HL-60 (cell line): ENCODE data around the gene WDFY2.
A peak's percentile ranks its signal among the peaks of the same experiment; 100 is the strongest.

Experiments
- DNase-seq, 2 experiments: peaks; one replicate each; pipeline ENCODE4 v3.0.0-alpha.2; 2010 to 2020; ENCODE audit warnings: low read depth in 1 of 2, low spot score in 1 of 2
- H3K27ac ChIP-seq: fragments of 250-450 bp; sonication (Bioruptor Pico); replicated peaks from 2 replicates; pipeline ENCODE4 v1.5.1; 2020; ENCODE audit warnings: mild to moderate bottlenecking, moderate library complexity
- H3K27me3 ChIP-seq: fragments of 250-450 bp; sonication (Bioruptor Pico); 2 replicates; pipeline ENCODE4 v1.5.1; 2021; ENCODE audit warnings: mild to moderate bottlenecking, moderate library complexity; ENCODE audit not compliant: insufficient read depth, poor library complexity, severe bottlenecking
- H3K4me3 ChIP-seq: replicated peaks from 2 replicates; pipeline ENCODE4 v1.5.1; 2011; ENCODE audit warnings: mild to moderate bottlenecking, control low read depth, low read length; ENCODE audit not compliant: insufficient read depth
- GABPA ChIP-seq: IDR thresholded peaks from 2 replicates; pipeline ENCODE4 v1.6.1; 2012; ENCODE audit warnings: low read depth
- POLR2AphosphoS5 ChIP-seq: IDR thresholded peaks from 2 replicates; pipeline ENCODE4 v1.6.1; 2012; ENCODE audit warnings: low read depth
- SPI1 ChIP-seq: IDR thresholded peaks from 2 replicates; pipeline ENCODE4 v1.6.1; 2012; ENCODE audit warnings: low read depth, mild to moderate bottlenecking, borderline replicate concordance
- TF ChIP-seq, protein P1 (sequence below): IDR thresholded peaks from one replicate; pipeline ENCODE4 v1.5.1; 2011; ENCODE audit warnings: low read length, control low read depth, inconsistent platforms; ENCODE audit not compliant: insufficient read depth
- TF ChIP-seq, protein P2 (sequence below): IDR thresholded peaks from 2 replicates; pipeline ENCODE4 v1.6.1; 2012; ENCODE audit warnings: low read depth; ENCODE audit not compliant: insufficient replicate concordance

Gene WDFY2

DNA sequence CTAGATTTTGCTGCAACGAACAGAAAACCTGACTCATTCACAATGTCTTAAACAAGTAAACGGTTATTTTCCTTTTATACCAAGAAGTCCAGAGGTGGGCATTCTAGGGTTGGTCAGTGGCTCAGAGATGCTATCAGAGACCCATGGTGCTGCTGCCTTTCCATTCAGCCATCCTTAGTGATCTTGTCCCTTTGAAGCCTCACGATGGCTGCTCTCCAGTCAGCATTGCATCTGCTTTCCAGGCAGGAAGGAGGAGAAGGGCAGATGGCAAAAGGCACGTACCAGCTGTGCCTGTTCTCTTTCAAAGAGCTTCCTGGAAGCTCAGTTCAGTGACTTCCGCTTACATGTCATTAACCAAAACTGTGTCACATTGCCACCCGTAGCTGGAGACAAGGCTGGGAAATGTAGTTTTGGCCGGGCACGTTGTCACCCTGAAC is 30.1 kb downstream of the WDFY2 start:
- Histone ChIP-seq H3K27ac (peak overlapping the region; percentile 52), H3K4me3 (peak overlapping the region; percentile 32), H3K27me3 (no peaks in the 10 kb centered on the region)
- TF ChIP-seq, protein P1, sequence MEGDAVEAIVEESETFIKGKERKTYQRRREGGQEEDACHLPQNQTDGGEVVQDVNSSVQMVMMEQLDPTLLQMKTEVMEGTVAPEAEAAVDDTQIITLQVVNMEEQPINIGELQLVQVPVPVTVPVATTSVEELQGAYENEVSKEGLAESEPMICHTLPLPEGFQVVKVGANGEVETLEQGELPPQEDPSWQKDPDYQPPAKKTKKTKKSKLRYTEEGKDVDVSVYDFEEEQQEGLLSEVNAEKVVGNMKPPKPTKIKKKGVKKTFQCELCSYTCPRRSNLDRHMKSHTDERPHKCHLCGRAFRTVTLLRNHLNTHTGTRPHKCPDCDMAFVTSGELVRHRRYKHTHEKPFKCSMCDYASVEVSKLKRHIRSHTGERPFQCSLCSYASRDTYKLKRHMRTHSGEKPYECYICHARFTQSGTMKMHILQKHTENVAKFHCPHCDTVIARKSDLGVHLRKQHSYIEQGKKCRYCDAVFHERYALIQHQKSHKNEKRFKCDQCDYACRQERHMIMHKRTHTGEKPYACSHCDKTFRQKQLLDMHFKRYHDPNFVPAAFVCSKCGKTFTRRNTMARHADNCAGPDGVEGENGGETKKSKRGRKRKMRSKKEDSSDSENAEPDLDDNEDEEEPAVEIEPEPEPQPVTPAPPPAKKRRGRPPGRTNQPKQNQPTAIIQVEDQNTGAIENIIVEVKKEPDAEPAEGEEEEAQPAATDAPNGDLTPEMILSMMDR: no peak
- TF ChIP-seq SPI1 (peak; percentile 88), POLR2AphosphoS5 (peak; percentile 93), GABPA (peak; percentile 82)
- TF ChIP-seq, protein P2, sequence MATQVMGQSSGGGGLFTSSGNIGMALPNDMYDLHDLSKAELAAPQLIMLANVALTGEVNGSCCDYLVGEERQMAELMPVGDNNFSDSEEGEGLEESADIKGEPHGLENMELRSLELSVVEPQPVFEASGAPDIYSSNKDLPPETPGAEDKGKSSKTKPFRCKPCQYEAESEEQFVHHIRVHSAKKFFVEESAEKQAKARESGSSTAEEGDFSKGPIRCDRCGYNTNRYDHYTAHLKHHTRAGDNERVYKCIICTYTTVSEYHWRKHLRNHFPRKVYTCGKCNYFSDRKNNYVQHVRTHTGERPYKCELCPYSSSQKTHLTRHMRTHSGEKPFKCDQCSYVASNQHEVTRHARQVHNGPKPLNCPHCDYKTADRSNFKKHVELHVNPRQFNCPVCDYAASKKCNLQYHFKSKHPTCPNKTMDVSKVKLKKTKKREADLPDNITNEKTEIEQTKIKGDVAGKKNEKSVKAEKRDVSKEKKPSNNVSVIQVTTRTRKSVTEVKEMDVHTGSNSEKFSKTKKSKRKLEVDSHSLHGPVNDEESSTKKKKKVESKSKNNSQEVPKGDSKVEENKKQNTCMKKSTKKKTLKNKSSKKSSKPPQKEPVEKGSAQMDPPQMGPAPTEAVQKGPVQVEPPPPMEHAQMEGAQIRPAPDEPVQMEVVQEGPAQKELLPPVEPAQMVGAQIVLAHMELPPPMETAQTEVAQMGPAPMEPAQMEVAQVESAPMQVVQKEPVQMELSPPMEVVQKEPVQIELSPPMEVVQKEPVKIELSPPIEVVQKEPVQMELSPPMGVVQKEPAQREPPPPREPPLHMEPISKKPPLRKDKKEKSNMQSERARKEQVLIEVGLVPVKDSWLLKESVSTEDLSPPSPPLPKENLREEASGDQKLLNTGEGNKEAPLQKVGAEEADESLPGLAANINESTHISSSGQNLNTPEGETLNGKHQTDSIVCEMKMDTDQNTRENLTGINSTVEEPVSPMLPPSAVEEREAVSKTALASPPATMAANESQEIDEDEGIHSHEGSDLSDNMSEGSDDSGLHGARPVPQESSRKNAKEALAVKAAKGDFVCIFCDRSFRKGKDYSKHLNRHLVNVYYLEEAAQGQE: no peak
- DNase-seq: peak; percentile 70 to 85

DNA sequence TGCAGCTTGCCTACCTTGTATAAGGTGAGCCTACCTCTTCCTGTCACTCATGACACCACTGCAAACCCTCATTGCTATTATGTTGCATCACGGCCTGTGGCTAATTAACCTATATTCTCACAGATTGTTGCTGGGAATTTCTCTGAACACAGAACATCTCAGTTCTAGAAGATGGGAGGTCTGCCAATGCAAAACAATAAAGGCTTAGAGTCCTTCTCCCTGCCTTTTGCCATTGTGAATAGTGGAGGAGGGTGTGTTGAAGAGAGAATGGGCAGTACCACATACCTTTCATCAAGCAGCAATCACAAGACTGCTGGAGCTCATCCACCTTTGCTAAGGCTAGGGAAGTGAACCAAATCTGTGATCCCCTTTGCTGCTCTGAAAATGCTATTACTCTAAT is 34.4 kb downstream of the WDFY2 start:
- Histone ChIP-seq H3K27me3 (no peaks in the 10 kb centered on the region), H3K4me3 (no peak overlapping the region), H3K27ac (no peak overlapping the region)
- no peak for TF ChIP-seq SPI1
- TF ChIP-seq, protein P2: no peak
- TF ChIP-seq POLR2AphosphoS5: no peak
- TF ChIP-seq, protein P1: no peak
- no peak for TF ChIP-seq GABPA
- no peak for DNase-seq

DNA sequence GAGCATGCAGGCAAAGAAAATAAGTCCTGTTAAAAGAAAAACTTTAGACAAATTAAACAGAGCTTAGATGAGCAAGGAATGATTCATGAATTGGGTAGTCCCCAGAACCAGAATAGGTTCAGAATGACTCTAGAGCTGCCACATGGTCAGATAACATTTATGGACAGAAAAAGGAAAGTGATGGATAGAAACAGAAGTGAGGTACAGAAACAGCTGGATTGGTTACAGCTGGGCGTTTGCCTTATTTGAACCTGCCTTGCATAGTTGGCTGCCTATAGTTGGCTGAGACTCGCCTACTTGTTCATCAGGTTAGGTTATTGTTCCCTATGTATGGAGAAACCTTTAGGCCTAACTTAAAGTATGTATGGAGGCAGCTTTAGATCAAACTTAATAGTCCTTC is 35.4 kb downstream of the WDFY2 start:
- H3K27me3 ChIP-seq: no peaks in the 10 kb centered on the region
- H3K27ac ChIP-seq: no peak overlapping the region
- no peak for DNase-seq
- no peak overlapping the region for H3K4me3 ChIP-seq
- TF ChIP-seq, protein P2: no peak
- TF ChIP-seq POLR2AphosphoS5: no peak
- TF ChIP-seq, protein P1: no peak
- no peak for TF ChIP-seq SPI1
- no peak for TF ChIP-seq GABPA
